IMR-90 (cell line): Measurements from ENCODE around the gene MSH5.

Experiments
- BHLHE40 ChIP-seq: fragments of 150-350 bp; IDR thresholded peaks from 2 replicates; pipeline ENCODE4 v1.6.1; 2016; ENCODE audit warnings: mild to moderate bottlenecking, low read depth, low read length
- CTCF ChIP-seq: conservative IDR thresholded peaks from 2 replicates; pipeline ENCODE4 v1.5.1; 2012; ENCODE audit warnings: mild to moderate bottlenecking, low read depth, low read length, improper control_type of control experiment
- FOS ChIP-seq: fragments of 150-350 bp; IDR thresholded peaks from 2 replicates; pipeline ENCODE4 v1.6.1; 2016; ENCODE audit warnings: low read depth, low read length
- MAFK ChIP-seq: IDR thresholded peaks from 2 replicates; pipeline ENCODE4 v1.6.1; 2012; ENCODE audit warnings: low read depth, low read length, improper control_type of control experiment
- POLR2A ChIP-seq: IDR thresholded peaks from 2 replicates; pipeline ENCODE4 v1.6.1; 2012; ENCODE audit warnings: mild to moderate bottlenecking, low read depth, low read length
- RFX5 ChIP-seq: IDR thresholded peaks from 2 replicates; pipeline ENCODE4 v1.8.0; 2012; ENCODE audit warnings: low read depth, mild to moderate bottlenecking, low read length, moderate library complexity
- SMC3 ChIP-seq: fragments of 150-350 bp; IDR thresholded peaks from 2 replicates; pipeline ENCODE4 v1.6.1; 2016; ENCODE audit warnings: low read depth, mild to moderate bottlenecking, antibody characterized with exemption, low read length, moderate library complexity
- USF2 ChIP-seq: fragments of 150-350 bp; IDR thresholded peaks from 2 replicates; pipeline ENCODE4 v1.6.1; 2017; ENCODE audit warnings: mild to moderate bottlenecking, antibody characterized with exemption, low read length, low read depth

- TF ChIP-seq CTCF: no peak
- no peak for TF ChIP-seq POLR2A
- TF ChIP-seq FOS: no peak
- no peak for TF ChIP-seq RFX5
- TF ChIP-seq USF2: no peak
- TF ChIP-seq SMC3: no peak
- no peak for TF ChIP-seq BHLHE40
- TF ChIP-seq MAFK: no peak
Measured at GRCh38 chr6:31796993-31797385, 57.2 kb downstream of the MSH5 start.
